Measurements from ENCODE around the gene COL20A1.
"Not testable (repeated sequence)": the region's sequence is repeated elsewhere in the genome, so short reads cannot be mapped to it uniquely, and the experiment has no call there.

COL20A1 gene

GRCh38 chr20:63249891-63250290 is 43.1 kb upstream of the COL20A1 start:
- no peak for TF ChIP-seq CTCF (IDR thresholded peaks at IDR 0.05; ENCODE audit: low read depth, low read length, missing control alignments)
- H3K4me3 ChIP-seq (ENCODE audit: low read depth, low read length): no peak overlapping the region
- no peak for DNase-seq (ENCODE audit: low read depth)

- TF ChIP-seq CTCF (IDR thresholded peaks at IDR 0.05; ENCODE audit: low read depth, low read length, missing control alignments): peak; percentile 33
- not testable (repeated sequence) for H3K4me3 ChIP-seq (ENCODE audit: low read depth, low read length); DNase-seq (ENCODE audit: low read depth)
Observed at GRCh38 chr20:63251350-63251749, 41.6 kb upstream of the COL20A1 start.

- no peak for DNase-seq (ENCODE audit: low read depth)
- no peak overlapping the region for H3K4me3 ChIP-seq (ENCODE audit: low read depth, low read length)
- no peak for TF ChIP-seq CTCF (IDR thresholded peaks at IDR 0.05; ENCODE audit: low read depth, low read length, missing control alignments)
Observed at GRCh38 chr20:63252284-63252711, 40.7 kb upstream of the COL20A1 start.

- no peak for DNase-seq (ENCODE audit: low read depth)
- TF ChIP-seq CTCF (IDR thresholded peaks at IDR 0.05; ENCODE audit: low read depth, low read length, missing control alignments): no peak
- no peak overlapping the region for H3K4me3 ChIP-seq (ENCODE audit: low read depth, low read length)
Observed at GRCh38 chr20:63253065-63253437, 39.9 kb upstream of the COL20A1 start.

DNA sequence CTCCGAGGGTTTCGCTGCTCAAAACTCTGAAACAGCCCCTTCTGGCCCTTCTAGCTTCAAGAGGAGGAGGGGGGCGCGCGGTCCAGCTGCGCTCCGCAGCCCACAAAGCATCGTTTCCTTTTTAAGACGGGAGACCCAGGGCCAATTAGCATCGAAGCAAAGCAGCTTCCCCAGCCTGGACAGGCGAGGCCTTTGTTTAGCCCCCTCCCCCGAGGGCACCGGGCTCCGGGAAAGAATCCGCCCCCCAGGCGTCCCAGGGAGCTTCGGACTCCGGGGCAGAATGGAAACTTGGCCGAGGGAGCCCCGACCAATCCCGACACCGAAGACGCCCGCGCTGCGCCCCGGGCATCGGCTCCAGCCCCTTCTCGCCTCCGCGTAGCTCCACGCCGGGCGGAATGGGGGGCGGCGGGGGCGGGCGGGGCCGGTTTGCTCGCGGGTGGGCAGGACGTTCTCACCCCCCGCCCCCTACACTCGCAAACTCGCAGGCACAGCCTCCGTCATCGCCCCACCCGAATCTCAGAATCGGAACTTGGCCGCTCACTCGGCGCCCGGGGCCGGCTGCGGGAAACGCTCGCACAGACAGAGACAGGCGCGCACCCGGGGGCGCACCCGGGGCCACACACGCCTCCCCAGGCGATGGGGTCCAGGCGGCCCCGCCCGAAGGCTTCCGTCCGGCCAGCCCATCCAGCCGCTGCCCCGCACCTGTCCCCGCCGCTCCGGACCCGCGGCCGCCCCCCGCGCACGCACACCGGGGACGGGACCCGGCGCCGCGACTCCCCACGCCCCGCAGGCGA is 39.4 kb upstream of the COL20A1 start:
- no peak overlapping the region for H3K4me3 ChIP-seq (ENCODE audit: low read depth, low read length)
- no peak for TF ChIP-seq CTCF (IDR thresholded peaks at IDR 0.05; ENCODE audit: low read depth, low read length, missing control alignments)
- DNase-seq (ENCODE audit: low read depth): no peak

DNA sequence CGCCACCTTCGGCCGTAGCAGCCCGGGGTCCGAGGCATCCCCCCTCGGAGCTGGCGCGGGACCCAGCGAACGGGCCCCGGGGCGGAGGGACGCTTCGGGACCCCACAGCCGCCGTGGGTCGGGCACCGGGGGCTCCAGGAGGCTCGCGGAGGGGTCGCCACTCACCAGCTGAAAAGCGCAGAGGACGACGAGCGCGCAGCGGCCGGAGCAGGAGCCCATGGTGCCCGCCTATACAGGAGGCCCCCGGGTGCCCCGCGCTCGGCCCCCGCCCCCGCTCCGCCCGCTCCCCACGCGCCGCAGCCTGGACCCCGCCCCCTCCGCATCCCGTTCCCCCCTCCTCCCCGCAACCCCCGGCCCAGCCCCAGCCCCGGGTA is 38.8 kb upstream of the COL20A1 start, which contains the start of gene NKAIN4:
NKAIN4 (minus strand) TSS at position 232 of the 374 bp plus-strand sequence; CDS start at position 219, 13 bp downstream.
- H3K4me3 ChIP-seq (ENCODE audit: low read depth, low read length): no peak within 1 kb of the TSS
- DNase-seq (ENCODE audit: low read depth): no peak
- no peak for TF ChIP-seq CTCF (IDR thresholded peaks at IDR 0.05; ENCODE audit: low read depth, low read length, missing control alignments)
